Spleen (tissue), 7 donors: ENCODE results near the gene ALDH6A1.
"Not testable (repeated sequence)": the region's sequence is repeated elsewhere in the genome, so short reads cannot be mapped to it uniquely, and the experiment has no call there.

Experiments
- CTCF ChIP-seq, 11 experiments: fragments of 200-600 bp in 7 of 11; fragments of 450-650 bp in 4 of 11; sonication (generic) in 4 of 11; IDR thresholded peaks in 8 of 11; conservative IDR thresholded peaks in 3 of 11; 1 replicate in 7 of 11; 2 replicates in 4 of 11; pipeline versions ENCODE4 v1.4.0 to v1.8.0; 2016 to 2021; ENCODE audit warnings: antibody characterized with exemption in 11 of 11, inconsistent platforms in 4 of 11, mild to moderate bottlenecking in 1 of 11
- POLR2A ChIP-seq, 3 donors: fragments of 450-650 bp; IDR thresholded peaks; one replicate each; pipeline ENCODE4 v1.5.1; 2017; ENCODE audit warnings: antibody characterized with exemption in 3 of 3, mild to moderate bottlenecking in 1 of 3
- POLR2AphosphoS5 ChIP-seq, 3 donors: sonication (generic); formaldehyde crosslinking; IDR thresholded peaks; one replicate each; pipeline ENCODE4 v1.5.1; 2017; ENCODE audit warnings: antibody characterized with exemption in 3 of 3
- donor health status: DM: no; HTN: no; CAD: no; lungs with moderate emphysema.
- donor health status: DM: no; HTN: no; CAD: no.
- donor health status: DM: no; HTN: no; CAD: no.

- TF ChIP-seq CTCF (IDR thresholded peaks at IDR 0.05 in 8 of 11, conservative IDR thresholded peaks at IDR 0.05 in 3 of 11); POLR2A (IDR thresholded peaks at IDR 0.05); POLR2AphosphoS5 (IDR thresholded peaks at IDR 0.05): not testable (repeated sequence)
These were observed 41.2 kb upstream of the ALDH6A1 start for GRCh38 chr14:74125487-74125886.
